GM18867 (cell line): ENCODE data around the gene CTNS.

Source experiments
- ATAC-seq: cut with Tn5 transposase; IDR thresholded peaks from one replicate; pipeline ENCODE4 v1.9.1; 2021; ENCODE audit warnings: mild to moderate bottlenecking, moderate library complexity; ENCODE audit not compliant: unreplicated experiment

Gene CTNS

DNA sequence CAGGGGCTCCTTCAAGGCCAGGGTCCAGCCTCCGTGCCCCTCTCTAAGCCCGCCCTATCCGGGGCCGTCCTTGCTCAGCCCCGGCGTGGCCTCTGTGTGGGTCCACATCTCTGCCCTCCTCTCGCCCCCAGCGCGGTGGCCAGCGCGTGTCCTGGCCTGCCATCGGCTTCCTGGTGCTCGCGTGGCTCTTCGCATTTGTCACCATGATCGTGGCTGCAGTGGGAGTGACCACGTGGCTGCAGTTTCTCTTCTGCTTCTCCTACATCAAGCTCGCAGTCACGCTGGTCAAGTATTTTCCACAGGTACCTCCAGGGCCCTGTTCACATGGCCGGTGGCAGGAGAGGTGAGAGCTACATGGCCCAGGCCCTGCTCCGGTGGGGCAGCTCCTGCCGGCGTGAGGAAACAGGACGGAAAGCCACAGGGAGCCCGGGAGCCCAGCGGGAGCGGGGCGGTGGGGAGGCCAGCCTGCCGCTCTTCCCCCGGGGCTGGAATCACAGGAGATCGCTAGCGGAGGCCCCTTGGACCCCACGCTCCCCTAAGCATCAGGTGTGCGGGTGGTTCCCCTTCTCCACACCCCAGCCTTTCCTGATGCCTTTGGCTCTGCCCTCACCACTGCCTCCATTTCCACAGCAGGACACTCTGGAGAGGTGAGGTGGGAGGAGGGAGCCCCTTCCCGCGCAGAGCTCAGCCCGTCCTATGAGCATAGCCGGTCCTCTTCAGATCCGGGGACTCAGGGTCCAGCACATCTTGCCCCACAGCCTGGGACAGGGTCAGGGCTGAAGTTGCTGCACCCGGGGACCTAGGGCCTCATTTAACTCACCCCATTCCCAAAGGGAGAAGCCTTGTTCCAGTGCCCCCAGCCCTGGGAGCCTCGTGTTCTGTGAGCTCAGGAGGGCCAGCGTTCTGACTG is 21.6 kb downstream of the CTNS start:
- ATAC-seq = no peak

DNA sequence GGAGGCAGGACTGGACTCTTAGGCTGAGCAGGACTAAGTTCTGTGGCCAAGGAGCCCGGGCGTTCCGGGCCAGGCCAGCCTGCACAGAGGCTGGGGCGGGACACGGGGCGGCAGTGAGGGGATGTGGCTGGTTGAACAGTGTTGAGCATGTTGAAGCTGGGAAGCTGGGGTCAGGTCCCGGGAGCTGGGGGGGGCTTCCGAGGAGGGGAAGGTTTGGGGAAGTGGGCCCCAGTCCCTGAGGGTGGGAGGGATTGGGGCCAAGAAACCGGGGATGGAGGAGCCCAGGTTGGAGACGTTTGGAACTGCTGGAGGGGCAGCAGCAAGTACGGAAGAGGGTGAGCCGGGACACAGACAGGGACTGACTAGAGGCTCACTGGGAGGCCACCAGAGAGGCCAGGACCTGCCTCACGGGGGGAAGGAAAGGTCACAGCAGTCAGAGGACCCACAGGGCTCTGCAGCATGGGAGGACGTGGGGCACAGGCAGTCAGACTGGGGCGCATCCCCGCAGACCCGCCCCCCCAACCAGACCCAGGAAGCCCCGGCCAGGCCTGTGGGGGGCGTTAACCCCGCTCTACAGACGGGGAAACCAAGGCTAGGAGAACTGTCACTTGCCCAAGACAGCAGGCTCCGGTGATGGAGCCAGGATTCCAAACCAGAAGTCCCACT is 22.4 kb downstream of the CTNS start:
- ATAC-seq = no peak

- no peak for ATAC-seq
These were observed 23.1 kb downstream of the CTNS start for GRCh38 chr17:3659541-3660111.

DNA sequence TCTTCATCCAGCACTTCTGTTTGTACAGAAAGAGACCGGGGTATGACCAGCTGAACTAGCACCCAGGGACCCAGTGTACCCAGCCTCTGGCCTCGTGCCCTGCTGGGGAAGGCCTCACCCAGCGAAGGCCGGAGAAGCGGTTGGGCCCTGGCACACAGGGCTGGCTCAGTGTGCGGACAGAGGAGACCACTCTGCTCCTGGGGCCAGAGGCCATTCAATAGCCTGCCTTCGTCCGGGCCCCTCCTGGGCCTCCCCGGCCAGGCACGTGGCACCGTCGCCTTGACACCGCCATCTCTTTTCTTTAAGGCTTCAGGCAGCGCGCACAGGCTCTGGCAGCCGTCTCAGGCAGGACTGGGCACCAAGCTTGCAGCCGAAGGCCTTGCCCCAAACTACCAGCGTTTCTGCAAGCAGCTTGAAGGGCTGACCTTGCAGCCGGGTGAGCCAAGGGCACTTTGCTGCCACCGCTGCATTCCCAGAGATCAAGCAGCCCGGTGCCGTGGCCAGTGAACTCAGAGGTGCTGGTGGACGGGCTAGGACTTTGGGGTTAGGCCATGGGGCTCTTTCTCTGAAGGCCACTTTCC is 23.8 kb downstream of the CTNS start:
- ATAC-seq = no peak

- no peak for ATAC-seq
These were observed 26.8 kb downstream of the CTNS start for GRCh38 chr17:3663102-3664011.

DNA sequence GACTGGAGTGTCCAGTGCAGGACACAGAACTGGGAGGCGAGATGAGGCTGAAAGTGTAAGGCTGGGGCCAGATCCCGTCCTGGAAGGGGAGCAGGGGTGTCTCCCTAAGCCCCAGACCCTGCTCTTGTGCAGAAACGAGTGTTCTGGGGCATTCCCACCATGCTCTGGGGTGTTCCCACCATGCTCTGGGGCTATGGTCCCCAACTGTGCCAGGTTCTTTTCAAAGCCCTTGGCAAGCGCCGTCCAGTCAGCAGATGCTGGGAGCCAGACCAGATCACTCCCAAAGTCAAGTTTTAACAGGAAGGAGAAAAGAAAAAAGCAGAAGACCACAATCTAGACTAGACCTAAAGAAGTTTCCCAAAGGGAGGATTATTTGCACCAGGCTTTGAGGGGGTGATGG is 29.3 kb downstream of the CTNS start:
- no peak for ATAC-seq

- ATAC-seq = no peak
These were observed 30.0 kb downstream of the CTNS start for GRCh38 chr17:3666516-3666915.

- ATAC-seq = peak; percentile 1
These were observed 31.1 kb downstream of the CTNS start for GRCh38 chr17:3667366-3668278.

DNA sequence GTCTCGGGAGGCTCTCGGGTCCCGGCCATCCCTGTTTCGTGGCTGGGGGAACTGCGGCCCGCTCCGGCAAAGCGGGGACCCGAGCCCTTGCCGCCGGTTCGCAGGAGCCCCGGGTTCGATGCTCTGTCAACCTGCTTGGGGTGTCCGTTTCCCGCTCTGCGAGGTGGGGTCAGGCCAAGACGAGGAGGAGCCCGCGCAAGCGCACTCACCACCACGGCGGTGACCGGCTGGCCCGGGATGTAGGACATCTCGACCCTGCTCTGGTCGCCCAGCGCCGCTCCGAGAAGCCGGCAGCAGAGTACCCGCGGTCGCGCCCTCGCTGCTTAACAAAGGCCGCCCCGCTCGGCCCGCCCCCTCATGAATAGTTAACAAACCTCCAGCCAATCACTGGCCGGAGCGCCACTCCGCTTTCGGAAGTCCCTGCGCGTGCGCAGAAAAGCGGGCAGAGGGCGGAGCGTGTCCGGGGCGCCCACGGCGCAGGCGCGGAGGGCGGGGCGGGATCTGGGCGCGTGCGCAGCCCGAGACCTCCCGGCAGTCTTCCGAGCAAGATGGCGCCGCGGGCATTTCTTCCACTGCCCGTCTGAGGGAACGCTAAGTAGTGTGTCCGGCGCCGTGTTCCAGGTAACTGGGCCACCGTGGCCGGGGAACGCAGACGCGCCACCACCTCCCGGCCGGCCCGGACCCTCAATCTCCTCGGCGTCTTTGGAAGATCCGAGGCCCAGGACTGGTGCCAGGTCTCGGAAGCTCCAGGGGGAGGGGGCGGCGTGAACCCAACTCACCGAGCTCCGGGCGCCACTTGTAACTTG is 31.9 kb downstream of the CTNS start, which contains the start of the genes EMC6 and TAX1BP3:
EMC6 (plus strand) TSS at position 534 of the 806 bp plus-strand sequence. CDS start 335 bp downstream, outside the sequence.
TAX1BP3 (minus strand) TSS at position 300 of the 806 bp plus-strand sequence; CDS start at position 248, 52 bp downstream.
- peak; percentile 86 for ATAC-seq

- ATAC-seq = no peak
These were observed 32.5 kb downstream of the CTNS start for GRCh38 chr17:3669085-3669347.

- ATAC-seq = no peak
These were observed 33.0 kb downstream of the CTNS start for GRCh38 chr17:3669548-3669947.

- no peak for ATAC-seq
These were observed 36.0 kb downstream of the CTNS start for GRCh38 chr17:3672571-3672970.

DNA sequence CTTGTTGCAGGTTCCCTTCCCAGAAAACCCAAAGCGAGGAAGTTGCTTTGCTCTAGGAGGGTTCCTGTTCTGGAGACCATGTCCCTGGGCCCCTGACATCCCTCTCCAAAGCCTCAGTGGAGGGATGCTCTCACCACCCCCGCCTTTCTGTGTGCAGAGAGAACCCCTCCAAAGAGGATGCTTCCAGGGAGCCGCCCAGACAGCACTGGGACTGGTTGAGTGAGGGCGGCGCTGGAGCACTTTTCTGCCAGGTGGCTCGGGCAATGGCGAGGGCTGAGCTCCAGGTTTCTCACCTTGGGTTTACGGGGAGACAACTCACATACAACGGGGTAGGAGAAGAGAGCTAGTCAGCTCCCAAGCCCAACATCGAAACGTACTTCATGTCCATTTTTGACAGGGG is 39.3 kb downstream of the CTNS start:
- ATAC-seq = no peak

DNA sequence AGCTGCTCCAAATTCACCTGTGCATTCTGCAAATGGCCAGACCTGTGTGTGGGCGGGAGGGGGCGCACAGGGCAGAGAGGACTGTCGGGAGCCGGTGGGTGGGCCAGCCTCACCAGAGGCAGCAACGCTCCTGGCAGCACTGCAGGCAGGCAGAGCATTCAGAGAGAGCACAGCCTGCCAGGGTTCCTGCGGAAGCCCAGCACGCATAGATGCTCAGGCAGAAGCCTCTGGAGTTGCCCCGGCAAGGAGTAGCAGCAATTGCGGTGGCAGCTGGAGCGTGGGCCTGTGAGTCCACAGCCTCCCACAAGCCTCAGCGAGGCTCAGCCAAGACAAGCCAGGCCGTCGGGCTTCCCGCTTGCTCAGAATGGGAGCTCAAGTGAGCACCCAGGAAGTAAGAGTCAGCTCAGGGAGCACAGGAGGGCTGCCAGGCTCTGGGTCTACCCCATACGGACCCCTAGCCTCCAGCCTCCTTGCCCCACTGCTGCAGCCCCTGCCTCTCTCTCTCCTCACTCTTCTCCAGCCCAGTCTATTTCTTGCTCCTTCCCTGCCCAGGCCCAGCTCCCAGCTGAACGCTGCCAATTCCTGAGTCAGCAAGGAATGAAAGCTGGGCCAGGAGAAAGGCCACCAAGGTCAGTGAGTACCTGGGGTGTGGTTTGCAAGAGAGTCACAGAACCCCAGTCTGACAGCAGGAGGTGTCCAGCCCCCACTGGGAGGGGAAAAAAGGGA is 41.7 kb downstream of the CTNS start:
- ATAC-seq = no peak

DNA sequence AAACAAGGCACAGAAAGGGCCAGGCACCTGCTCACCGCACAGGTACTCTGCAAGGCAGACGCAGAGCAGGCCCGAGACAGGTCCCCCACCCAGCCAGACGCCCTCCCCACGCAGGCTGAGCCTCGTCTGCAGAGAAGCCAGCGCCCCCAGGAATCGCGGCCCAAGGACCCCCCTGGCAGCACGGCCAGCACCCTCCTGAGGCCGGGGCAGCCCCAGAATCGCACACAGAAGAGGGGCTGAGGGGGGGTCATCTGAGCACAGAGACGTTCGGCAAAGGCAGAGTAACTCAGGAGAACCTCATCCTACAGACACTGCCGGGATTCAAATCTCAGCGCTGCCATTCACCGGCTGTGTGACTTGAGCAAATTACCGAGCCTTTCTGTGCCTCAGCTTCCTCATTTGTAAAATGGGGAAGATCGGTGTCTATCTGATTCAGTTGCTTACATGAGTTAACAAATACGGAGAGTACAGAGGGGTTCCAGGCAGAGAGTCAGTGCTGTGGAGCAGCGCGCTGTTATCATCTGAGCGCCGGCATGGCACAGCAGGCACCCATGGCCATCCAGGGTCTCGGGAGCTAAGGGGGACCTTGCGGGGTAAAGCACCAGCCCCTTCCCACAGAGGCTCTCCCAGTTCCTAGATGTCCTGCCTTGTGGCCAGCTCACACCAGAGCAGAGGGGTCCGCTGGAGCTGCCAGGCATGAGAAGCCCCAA is 42.4 kb downstream of the CTNS start:
- ATAC-seq = no peak

- no peak for ATAC-seq
These were observed 43.1 kb downstream of the CTNS start for GRCh38 chr17:3679531-3680126.

DNA sequence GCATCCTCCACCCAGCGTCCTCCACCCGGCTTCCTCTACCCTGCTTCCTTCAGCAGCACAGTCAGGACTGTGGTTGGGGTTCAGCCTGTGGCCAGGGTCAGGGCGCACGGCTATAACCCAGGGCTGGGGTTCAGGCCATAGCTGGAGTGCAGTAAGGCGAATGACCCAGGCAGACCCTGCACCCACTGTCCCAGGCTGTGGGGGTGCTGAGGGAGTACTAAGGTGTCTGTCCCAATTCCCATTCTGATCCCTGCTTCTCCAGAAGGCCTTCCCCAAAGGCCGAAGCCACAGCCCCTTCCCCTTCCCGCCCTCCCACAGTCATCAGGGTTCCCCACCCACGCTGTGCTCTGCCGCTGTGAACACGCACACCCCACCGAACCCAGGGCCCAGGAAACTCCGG is 44.5 kb downstream of the CTNS start:
- ATAC-seq = no peak
